Astrocyte of the spinal cord (primary cell): Measurements from ENCODE around the gene JAKMIP3.
"Not testable (repeated sequence)": the region's sequence is repeated elsewhere in the genome, so short reads cannot be mapped to it uniquely, and the experiment has no call there.

Experiments
- DNase-seq: peaks from one replicate; pipeline ENCODE4 v3.0.0; 2011; ENCODE audit warnings: low read depth, low spot score
- H3K4me3 ChIP-seq: 2 replicates; pipeline ENCODE4 v1.5.1; 2011; ENCODE audit warnings: low read depth, mild to moderate bottlenecking, low read length, moderate library complexity
- CTCF ChIP-seq: IDR thresholded peaks from 2 replicates; pipeline ENCODE4 v1.5.1; 2012; ENCODE audit warnings: low read depth, mild to moderate bottlenecking, low read length, inconsistent platforms
- in situ Hi-C: cut with HindIII; loops from 2 replicates; pipeline ENCODE4 v1.10.0; 2017; ENCODE audit warnings: low sequenced_read_pairs

Gene JAKMIP3

GRCh38 chr10:132076578-132077081 is 10.9 kb downstream of the JAKMIP3 start:
- in situ Hi-C loops: no loop called here
- no peak for DNase-seq

GRCh38 chr10:132077091-132077490 is 11.3 kb downstream of the JAKMIP3 start:
- in situ Hi-C loops: no loop called here
- H3K4me3 ChIP-seq: no peak overlapping the region
- no peak for TF ChIP-seq CTCF
- no peak for DNase-seq

More at GRCh38 chr10:132076578-132077081, 10.9 kb downstream of the JAKMIP3 start:
- no peak for TF ChIP-seq CTCF
- no peak overlapping the region for H3K4me3 ChIP-seq

- in situ Hi-C loops: no loop called here
- DNase-seq: no peak
- H3K4me3 ChIP-seq: no peak overlapping the region
- no peak for TF ChIP-seq CTCF
Observed at GRCh38 chr10:132078746-132079345, 13.1 kb downstream of the JAKMIP3 start.

- in situ Hi-C loops, DNase-seq, H3K4me3 ChIP-seq: not testable (repeated sequence)
Observed at GRCh38 chr10:132084384-132084783, 18.6 kb downstream of the JAKMIP3 start.

GRCh38 chr10:132093236-132093635 is 27.5 kb downstream of the JAKMIP3 start:
- H3K4me3 ChIP-seq, in situ Hi-C loops, DNase-seq: not testable (repeated sequence)

- in situ Hi-C loops: no loop called here
- DNase-seq: no peak
- TF ChIP-seq CTCF: no peak
- H3K4me3 ChIP-seq: no peak overlapping the region
Observed at GRCh38 chr10:132094581-132095234, 29.0 kb downstream of the JAKMIP3 start.

GRCh38 chr10:132095403-132096113 is 29.8 kb downstream of the JAKMIP3 start:
- TF ChIP-seq CTCF: no peak
- in situ Hi-C loops: no loop called here
- H3K4me3 ChIP-seq: no peak overlapping the region
- no peak for DNase-seq
